Osteocyte (in vitro differentiated cells): ENCODE results near the gene TP53AIP1. TPM values are rescaled to one million over a fixed set of nuclear protein-coding genes. Genes with fewer than 3 reads are reported as not detected.

Experiments
- DNase-seq: peaks from one replicate; pipeline ENCODE4 v3.0.0; 2021; ENCODE audit warnings: mixed read lengths; ENCODE audit not compliant: unreplicated experiment; ENCODE audit errors: extremely low spot score
- H3K27ac Mint-ChIP-seq: one replicate; pipeline ENCODE4 v1.8.0; 2021; ENCODE audit warnings: mild to moderate bottlenecking, mixed read lengths; ENCODE audit not compliant: unreplicated experiment
- H3K27me3 Mint-ChIP-seq: one replicate; pipeline ENCODE4 v1.8.0; 2021; ENCODE audit warnings: mixed read lengths; ENCODE audit not compliant: unreplicated experiment
- H3K36me3 Mint-ChIP-seq: one replicate; pipeline ENCODE4 v1.8.0; 2021; ENCODE audit warnings: mixed read lengths; ENCODE audit not compliant: unreplicated experiment
- H3K4me1 Mint-ChIP-seq: one replicate; pipeline ENCODE4 v1.8.0; 2021; ENCODE audit warnings: mixed read lengths; ENCODE audit not compliant: unreplicated experiment
- H3K4me3 Mint-ChIP-seq: one replicate; pipeline ENCODE4 v1.8.0; 2021; ENCODE audit warnings: mild to moderate bottlenecking, moderate library complexity, mixed read lengths; ENCODE audit not compliant: unreplicated experiment
- H3K9me3 Mint-ChIP-seq: one replicate; pipeline ENCODE4 v1.8.0; 2021; ENCODE audit warnings: mixed read lengths; ENCODE audit not compliant: unreplicated experiment
- CTCF ChIP-seq: fragments of 200-600 bp; sonication (generic); IDR thresholded peaks from 2 replicates; pipeline ENCODE4 v1.5.0; 2021; ENCODE audit warnings: antibody characterized with exemption, mild to moderate bottlenecking, moderate library complexity
- total RNA-seq: library from RNA; stranded (reverse); gene quantifications from 2 replicates; pipeline ENCODE4 v1.2.1, GENCODE V29; 2021

The TP53AIP1 gene
- total RNA-seq, 1 donor from 2014 or later: not detected

- DNase-seq: no peak
- no peak overlapping the region for H3K27ac Mint-ChIP-seq
- peaks cover 45% of the 10 kb centered on the region for H3K27me3 Mint-ChIP-seq
- H3K36me3 Mint-ChIP-seq: no peaks in the 10 kb centered on the region
- no peak overlapping the region for H3K4me3 Mint-ChIP-seq
- H3K4me1 Mint-ChIP-seq: peaks cover 1% of the 10 kb centered on the region
- no peak for TF ChIP-seq CTCF
- H3K9me3 Mint-ChIP-seq: no peaks in the 10 kb centered on the region
Measured at GRCh38 chr11:128955636-128956035, 13.0 kb upstream of the TP53AIP1 start.

GRCh38 chr11:128953151-128953550 lies 10.5 kb upstream of the TP53AIP1 start:
- H3K9me3 Mint-ChIP-seq: no peaks in the 10 kb centered on the region
- TF ChIP-seq CTCF: no peak
- DNase-seq: no peak
- peaks cover 1% of the 10 kb centered on the region for H3K4me1 Mint-ChIP-seq
- peaks cover 53% of the 10 kb centered on the region for H3K27me3 Mint-ChIP-seq
- no peak overlapping the region for H3K4me3 Mint-ChIP-seq
- no peak overlapping the region for H3K27ac Mint-ChIP-seq
- no peaks in the 10 kb centered on the region for H3K36me3 Mint-ChIP-seq

- H3K36me3 Mint-ChIP-seq: no peaks in the 10 kb centered on the region
- no peak overlapping the region for H3K27ac Mint-ChIP-seq
- peaks cover 39% of the 10 kb centered on the region for H3K27me3 Mint-ChIP-seq
- no peak overlapping the region for H3K4me3 Mint-ChIP-seq
- no peak for TF ChIP-seq CTCF
- DNase-seq: no peak
- peaks cover 1% of the 10 kb centered on the region for H3K4me1 Mint-ChIP-seq
- H3K9me3 Mint-ChIP-seq: no peaks in the 10 kb centered on the region
Measured at GRCh38 chr11:128949791-128950454, 7.3 kb upstream of the TP53AIP1 start.

GRCh38 chr11:128948583-128948982 lies 5.9 kb upstream of the TP53AIP1 start:
- no peak for DNase-seq
- peaks cover 1% of the 10 kb centered on the region for H3K4me1 Mint-ChIP-seq
- H3K27ac Mint-ChIP-seq: no peak overlapping the region
- peak; percentile 9 for TF ChIP-seq CTCF
- H3K36me3 Mint-ChIP-seq: no peaks in the 10 kb centered on the region
- H3K9me3 Mint-ChIP-seq: no peaks in the 10 kb centered on the region
- peaks cover 38% of the 10 kb centered on the region for H3K27me3 Mint-ChIP-seq
- no peak overlapping the region for H3K4me3 Mint-ChIP-seq

GRCh38 chr11:128947773-128948172 lies 5.1 kb upstream of the TP53AIP1 start:
- peaks cover 1% of the 10 kb centered on the region for H3K4me1 Mint-ChIP-seq
- TF ChIP-seq CTCF: no peak

More at GRCh38 chr11:128947773-128948172, 5.1 kb upstream of the TP53AIP1 start:
- Mint-ChIP-seq H3K9me3 (no peaks in the 10 kb centered on the region), H3K36me3 (no peaks in the 10 kb centered on the region), H3K4me3 (no peak overlapping the region), H3K27me3 (peaks cover 35% of the 10 kb centered on the region), H3K27ac (no peak overlapping the region)
- DNase-seq: no peak
